Calu3 (cell line): ENCODE data around the gene TMIE. TPM values are rescaled to one million over a fixed set of nuclear protein-coding genes. Genes with fewer than 3 reads are reported as not detected.
"Not testable (repeated sequence)": the region's sequence is repeated elsewhere in the genome, so short reads cannot be mapped to it uniquely, and the experiment has no call there.

Experiments used
- BruUV-seq: library from RNA; stranded (reverse); fragments of 400-500 nt; replicated peaks from 2 replicates; lab custom pipeline; 2021; lab: Mats Ljungman, UMichigan
- CTCF ChIA-PET: fragments of 300-600 bp; sonication (Branson Sonifier 250); formaldehyde crosslinking; loops from one replicate; lab custom pipeline; 2022; ENCODE audit warnings: antibody characterized with exemption; lab: Charles Lee
- DNase-seq: peaks from one replicate; pipeline ENCODE4 v3.0.0; 2022
- H3K27ac Mint-ChIP-seq: one replicate; pipeline ENCODE4 v1.8.0; 2022; ENCODE audit warnings: mixed read lengths; ENCODE audit not compliant: unreplicated experiment
- H3K27me3 Mint-ChIP-seq: one replicate; pipeline ENCODE4 v1.8.0; 2022; ENCODE audit warnings: mixed read lengths; ENCODE audit not compliant: unreplicated experiment
- H3K36me3 Mint-ChIP-seq: one replicate; pipeline ENCODE4 v1.8.0; 2022; ENCODE audit warnings: mild to moderate bottlenecking, moderate library complexity, mixed read lengths; ENCODE audit not compliant: insufficient read depth, unreplicated experiment
- H3K4me1 Mint-ChIP-seq: one replicate; pipeline ENCODE4 v1.8.0; 2022; ENCODE audit warnings: mild to moderate bottlenecking, low read depth, mixed read lengths; ENCODE audit not compliant: unreplicated experiment
- H3K4me3 Mint-ChIP-seq: one replicate; pipeline ENCODE4 v1.8.0; 2022; ENCODE audit warnings: mild to moderate bottlenecking, low read depth, moderate library complexity, mixed read lengths; ENCODE audit not compliant: unreplicated experiment
- H3K9me3 Mint-ChIP-seq: one replicate; pipeline ENCODE4 v1.8.0; 2022; ENCODE audit warnings: low read depth, mixed read lengths; ENCODE audit not compliant: unreplicated experiment
- CTCF ChIP-seq: fragments of 200-600 bp; IDR thresholded peaks from one replicate; pipeline ENCODE4 v1.8.0; 2022; ENCODE audit warnings: antibody characterized with exemption; ENCODE audit not compliant: unreplicated experiment
- intact Hi-C: fragments of 100-400 bp; cut with micrococcal nuclease; formaldehyde crosslinking; loops from one replicate; pipeline ENCODE4 v1.10.0; 2022; ENCODE audit not compliant: unreplicated experiment
- total RNA-seq: library from RNA; stranded (reverse); gene quantifications from 2 replicates; pipeline ENCODE4 v1.2.3, GENCODE V29; 2022

The TMIE gene
- total RNA-seq, 1 experiment from 2014 or later: 0.26 TPM

- CTCF ChIA-PET: no interaction called here
- no TSS peak for BruUV-seq
- TF ChIP-seq CTCF: no peak
- Mint-ChIP-seq H3K4me1 (no peaks in the 10 kb centered on the region), H3K36me3 (no peaks in the 10 kb centered on the region), H3K27ac (no peak overlapping the region), H3K4me3 (no peak overlapping the region), H3K9me3 (no peaks in the 10 kb centered on the region), H3K27me3 (peaks cover 62% of the 10 kb centered on the region)
- no peak for DNase-seq
- intact Hi-C loops: no loop called here
Measured at GRCh38 chr3:46734773-46735172, 33.6 kb downstream of the TMIE start.

- H3K36me3 Mint-ChIP-seq: no peaks in the 10 kb centered on the region
- intact Hi-C loops: no loop called here
- DNase-seq: no peak
- no peak for TF ChIP-seq CTCF
- BruUV-seq: no TSS peak
- CTCF ChIA-PET: no interaction called here
- H3K4me3 Mint-ChIP-seq: no peak overlapping the region
- no peak overlapping the region for H3K27ac Mint-ChIP-seq
- H3K4me1 Mint-ChIP-seq: no peaks in the 10 kb centered on the region
- peaks cover 57% of the 10 kb centered on the region for H3K27me3 Mint-ChIP-seq
- no peaks in the 10 kb centered on the region for H3K9me3 Mint-ChIP-seq
Measured at GRCh38 chr3:46736006-46736872, 35.0 kb downstream of the TMIE start.

DNA sequence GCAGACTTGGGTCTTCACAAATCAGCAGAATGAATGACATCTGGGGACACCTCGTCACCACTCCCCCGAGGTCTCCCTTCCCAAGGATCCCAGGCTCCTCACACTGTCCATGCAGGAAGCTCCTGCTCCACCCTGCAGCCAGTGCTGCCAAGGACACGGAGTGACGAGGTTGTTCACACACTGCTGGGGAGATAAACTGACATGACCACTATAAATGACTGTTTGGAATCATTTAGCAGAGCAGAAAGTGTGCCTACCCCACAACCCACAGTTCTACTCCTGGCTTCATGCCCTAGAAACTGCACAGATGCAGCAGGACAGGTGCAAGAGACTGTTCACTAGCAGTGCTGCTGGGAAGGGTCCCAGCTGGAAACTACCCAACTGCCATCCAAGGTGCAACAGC is 36.1 kb downstream of the TMIE start:
- BruUV-seq: no TSS peak
- intact Hi-C loops: no loop called here
- Mint-ChIP-seq H3K27me3 (peaks cover 47% of the 10 kb centered on the region), H3K36me3 (no peaks in the 10 kb centered on the region), H3K9me3 (no peaks in the 10 kb centered on the region), H3K4me3 (no peak overlapping the region), H3K27ac (no peak overlapping the region), H3K4me1 (no peaks in the 10 kb centered on the region)
- TF ChIP-seq CTCF: no peak
- CTCF ChIA-PET: no interaction called here
- no peak for DNase-seq

DNA sequence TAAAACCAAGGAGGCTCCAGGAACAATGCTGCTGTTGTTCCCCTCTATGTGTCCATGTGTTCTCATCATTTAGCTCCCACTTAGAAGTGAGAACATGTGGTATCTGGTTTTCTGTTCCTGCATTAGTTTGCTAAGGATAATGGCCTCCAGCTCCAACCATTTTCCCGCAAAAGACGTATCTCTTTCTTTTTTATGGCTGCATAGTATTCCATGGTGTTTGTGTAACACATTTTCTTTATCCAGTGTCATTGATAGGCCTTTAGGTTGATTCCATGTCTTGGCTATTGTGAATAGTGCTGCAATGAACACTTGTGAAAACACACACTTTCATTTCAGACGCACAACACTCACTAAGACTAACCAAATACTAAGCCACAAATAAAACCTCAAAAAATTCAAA is 38.4 kb downstream of the TMIE start:
- CTCF ChIA-PET, intact Hi-C loops, H3K36me3 Mint-ChIP-seq, BruUV-seq, H3K4me3 Mint-ChIP-seq, H3K27ac Mint-ChIP-seq, H3K9me3 Mint-ChIP-seq, DNase-seq, H3K4me1 Mint-ChIP-seq: not testable (repeated sequence)
- peaks cover 40% of the 10 kb centered on the region for H3K27me3 Mint-ChIP-seq

GRCh38 chr3:46742992-46743585 is 41.9 kb downstream of the TMIE start:
- DNase-seq: no peak
- Mint-ChIP-seq H3K4me3 (no peak overlapping the region), H3K9me3 (no peaks in the 10 kb centered on the region), H3K27me3 (peaks cover 35% of the 10 kb centered on the region), H3K36me3 (no peaks in the 10 kb centered on the region), H3K4me1 (no peaks in the 10 kb centered on the region), H3K27ac (no peak overlapping the region)
- CTCF ChIA-PET: no interaction called here
- intact Hi-C loops: no loop called here
- BruUV-seq: no TSS peak
- TF ChIP-seq CTCF: no peak
